HG03565 (cell line): ENCODE measurements around the gene SEPSECS.

ENCODE experiments used
- ATAC-seq: cut with Tn5 transposase; IDR thresholded peaks from one replicate; pipeline ENCODE4 v1.9.1; 2021; ENCODE audit warnings: mild to moderate bottlenecking, moderate library complexity; ENCODE audit not compliant: unreplicated experiment

The SEPSECS gene

DNA sequence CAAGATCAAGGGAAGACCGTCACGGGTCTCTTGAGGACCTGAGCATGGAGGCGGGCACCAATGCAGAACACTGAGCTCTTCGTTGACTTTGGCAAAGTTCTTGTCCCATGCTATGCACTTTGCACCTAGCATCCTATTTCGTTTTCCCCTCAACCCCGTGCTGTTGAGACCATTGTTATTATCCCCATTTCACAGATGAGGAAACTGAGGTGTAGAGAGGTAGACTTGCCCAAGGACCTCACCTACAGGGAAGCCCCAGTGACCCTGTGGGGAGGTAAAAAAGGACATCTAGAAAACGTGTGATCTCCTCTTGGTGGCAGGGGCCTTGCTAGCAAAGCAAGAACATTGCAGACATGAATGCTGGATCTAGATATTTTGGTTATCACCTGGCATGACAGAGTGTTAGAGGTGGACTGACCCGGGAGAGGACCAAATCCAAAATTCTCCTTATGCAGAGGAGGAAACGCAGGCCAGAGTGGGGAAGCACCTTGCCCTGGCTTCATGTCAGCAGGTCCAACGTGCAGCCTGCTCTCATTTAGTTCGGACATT is 48.5 kb downstream of the SEPSECS start:
- ATAC-seq, result no peak

DNA sequence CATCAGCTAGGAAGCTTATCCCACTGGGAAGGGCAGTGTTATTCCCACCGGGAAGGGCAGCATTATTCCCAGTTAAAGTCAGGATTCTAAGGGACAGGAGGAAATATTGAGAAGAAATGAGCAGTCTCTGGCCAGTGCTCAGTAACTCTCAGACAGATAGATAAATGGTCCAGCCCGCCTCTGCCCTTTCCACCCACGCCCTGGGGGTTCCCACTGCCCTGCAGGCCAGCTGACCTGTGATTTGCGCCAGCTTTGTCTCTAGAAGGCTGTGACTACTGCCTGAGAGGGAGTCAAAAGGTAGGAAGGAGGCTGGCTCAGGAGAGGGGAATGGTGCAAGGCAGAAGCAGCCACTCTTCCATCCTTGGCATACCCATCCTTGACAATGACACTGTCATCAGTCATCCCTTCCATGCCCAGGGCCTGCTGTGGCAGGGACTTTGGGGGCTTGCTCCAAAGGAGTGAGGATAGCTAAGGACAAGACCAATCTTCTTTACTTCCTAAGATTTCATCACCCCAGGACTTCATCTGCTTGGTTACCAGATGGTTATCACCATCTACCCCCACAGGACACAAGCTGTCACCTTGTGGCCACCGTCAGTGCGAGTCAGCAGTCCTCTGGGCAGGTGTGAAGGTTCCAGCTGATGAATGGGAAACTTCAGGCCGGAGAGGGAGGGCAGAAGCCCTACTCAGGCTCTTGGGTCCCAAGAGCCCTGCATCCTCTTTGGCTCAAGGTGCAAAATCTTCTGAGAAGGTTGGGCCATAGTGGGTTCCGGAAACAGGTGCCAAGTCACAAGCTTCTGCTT is 49.5 kb downstream of the SEPSECS start:
- no peak for ATAC-seq

DNA sequence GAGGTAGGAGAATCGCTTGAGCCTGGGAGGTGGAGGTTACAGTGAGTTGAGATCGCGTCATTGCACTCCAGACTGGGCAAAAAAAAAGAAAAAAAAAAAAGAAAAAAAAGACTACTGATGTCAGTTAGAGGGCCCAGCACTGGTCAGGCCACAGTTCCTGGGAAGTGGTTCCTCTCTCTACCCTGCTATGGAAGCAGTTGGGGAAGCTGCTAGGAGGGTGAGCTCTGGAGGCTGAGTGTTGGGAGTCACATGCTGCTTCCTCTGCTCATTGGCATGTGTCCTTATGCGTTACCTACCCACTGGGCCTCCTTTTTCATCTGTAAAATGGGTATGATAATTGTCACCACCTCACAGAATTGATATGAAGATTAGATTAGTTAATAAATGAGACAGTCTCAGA is 50.7 kb downstream of the SEPSECS start:
- ATAC-seq, result no peak

DNA sequence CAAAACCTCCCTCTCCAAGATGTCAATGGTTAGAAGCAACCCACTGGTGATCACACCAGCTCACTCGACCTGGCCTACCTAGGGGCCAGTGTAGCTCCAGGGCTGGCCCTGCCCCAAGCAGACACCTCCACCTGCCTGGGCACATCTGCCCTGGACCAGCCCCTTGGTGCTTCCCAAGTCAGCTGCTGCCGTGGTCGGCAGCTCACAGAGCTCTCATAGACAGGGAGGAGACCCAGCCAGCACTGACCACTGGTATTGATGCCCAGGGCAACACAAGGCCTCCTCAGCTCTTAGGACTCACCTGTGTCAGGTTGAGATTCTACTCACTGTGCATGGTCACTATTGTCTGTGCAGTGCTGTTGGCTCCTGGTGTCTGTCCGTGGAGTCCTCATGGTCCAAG is 51.7 kb downstream of the SEPSECS start:
- ATAC-seq, result no peak

DNA sequence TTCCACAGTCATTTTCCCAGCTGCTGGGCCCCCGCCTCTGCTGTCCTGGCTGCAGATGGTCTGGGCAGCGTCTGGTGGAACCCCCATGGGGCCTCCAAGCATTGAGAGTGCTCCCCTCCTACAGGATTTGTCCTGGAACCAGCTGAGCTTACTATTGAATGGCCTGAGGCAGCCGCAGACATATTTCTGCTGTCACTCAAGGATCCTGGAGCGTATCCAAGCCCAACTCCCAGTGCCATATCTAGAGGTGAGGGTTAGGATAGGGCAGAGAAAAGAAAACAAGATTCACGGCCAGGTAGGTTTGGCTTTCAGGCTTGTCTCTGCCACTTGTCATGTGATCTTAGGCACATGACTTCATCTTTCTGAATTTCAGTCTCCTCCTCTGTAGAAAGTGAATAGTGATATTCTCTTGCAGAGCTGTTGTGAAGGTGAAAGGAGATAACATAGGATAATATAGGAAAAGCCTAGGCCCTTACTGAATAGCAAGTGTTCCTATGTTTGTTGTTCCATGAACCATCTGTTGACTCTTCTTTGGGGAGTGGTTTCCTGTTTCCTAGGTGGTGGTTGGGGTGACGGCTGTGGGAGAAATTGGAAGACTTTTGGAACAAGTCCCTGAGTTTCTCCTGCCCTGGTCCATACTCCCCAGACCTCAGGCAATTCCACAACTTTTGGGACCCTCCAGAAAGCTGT is 52.3 kb downstream of the SEPSECS start:
- no peak for ATAC-seq

DNA sequence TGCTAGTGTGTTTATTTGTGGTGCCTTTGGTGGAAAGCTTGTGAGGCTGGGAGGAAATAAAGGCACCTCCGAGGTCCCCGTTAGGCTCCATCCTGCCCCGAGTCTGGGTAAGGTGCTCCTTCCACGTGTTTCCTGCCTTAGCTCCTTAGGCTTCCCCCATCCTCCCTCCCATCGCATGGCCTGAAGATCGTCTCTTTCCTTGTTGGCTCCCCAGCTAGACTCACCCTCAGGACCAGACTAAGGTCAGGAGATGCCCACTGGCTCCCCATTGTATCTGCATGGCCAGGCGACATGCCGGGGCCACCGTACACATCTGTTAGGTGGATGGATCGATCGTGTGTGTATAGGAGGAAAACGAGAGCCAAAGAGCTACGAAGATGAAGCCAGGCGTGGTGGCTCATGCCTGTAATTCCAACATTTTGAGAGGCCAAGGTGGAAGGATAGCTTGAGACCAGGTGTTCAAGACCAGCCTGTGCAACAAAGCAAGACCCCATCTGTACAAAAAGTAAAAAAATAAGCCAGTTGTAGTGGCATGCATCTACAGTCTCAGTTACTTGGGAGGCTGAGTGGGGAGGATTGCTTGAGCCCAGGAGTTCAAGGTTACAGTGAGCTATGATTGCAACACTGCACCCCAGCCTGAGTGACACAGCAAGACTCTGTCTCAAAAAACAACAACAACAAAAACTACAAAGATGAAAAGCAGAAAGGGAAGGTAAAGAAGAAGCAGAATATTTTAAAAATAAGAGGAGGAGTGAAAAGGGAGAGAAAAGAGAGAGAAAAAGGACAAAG is 53.7 kb downstream of the SEPSECS start:
- ATAC-seq, result no peak

DNA sequence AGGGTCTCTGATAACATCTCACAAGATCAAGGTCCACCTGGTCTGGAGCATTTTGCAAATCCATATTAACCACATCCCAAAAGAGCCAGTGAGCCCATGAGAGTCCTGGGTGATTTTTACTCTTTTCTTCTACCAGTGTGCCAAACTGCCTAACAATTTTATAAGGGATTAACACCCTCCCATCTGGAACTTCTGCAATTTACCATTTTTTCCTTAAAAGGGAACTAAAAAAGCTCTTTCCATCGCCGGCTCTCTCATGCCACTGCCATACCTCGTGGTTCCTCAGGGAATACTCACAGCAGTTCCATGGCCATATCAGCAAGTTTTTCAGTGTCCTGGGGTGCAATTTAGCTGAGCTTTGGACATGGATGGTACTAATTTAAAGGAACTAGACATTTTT is 55.7 kb downstream of the SEPSECS start:
- ATAC-seq, result no peak

DNA sequence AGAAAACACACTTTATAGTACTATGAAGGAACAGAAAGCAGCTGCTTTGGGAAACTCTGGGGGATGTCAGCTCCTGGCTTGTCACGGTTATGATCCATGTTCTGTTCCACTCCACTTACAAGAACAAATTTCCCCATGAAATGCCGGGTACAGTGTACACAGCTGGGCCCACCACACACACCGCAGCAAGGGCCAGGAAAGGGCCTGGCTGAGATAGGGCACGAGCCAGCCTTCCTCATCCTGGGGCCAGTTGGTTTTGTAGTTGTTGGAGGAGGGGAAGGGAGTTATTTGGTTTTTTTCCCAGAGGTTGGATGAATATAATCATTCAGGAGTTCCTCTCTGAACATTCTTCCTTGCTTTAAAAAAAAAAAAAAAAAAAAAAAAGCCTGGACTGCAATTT is 56.8 kb downstream of the SEPSECS start:
- ATAC-seq, result no peak

DNA sequence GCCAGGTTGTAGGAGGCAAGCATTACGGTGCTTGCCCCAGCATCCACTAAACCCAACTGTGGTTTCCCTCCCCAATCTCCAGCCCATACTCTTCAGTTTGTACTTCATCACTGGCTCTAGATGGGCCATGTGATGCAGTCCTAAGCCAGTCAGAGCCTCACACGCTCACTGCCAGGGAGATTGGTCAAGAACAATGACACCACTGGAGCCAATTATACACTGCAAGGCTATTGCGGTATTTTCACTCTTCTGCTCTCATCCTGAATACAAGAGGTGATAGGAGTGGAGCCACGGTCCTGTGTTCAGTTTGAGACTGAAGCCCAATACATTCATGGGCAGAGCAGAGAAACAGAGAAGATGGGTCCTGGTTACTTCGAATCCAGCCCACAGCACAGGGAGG is 58.4 kb downstream of the SEPSECS start:
- ATAC-seq, result no peak

DNA sequence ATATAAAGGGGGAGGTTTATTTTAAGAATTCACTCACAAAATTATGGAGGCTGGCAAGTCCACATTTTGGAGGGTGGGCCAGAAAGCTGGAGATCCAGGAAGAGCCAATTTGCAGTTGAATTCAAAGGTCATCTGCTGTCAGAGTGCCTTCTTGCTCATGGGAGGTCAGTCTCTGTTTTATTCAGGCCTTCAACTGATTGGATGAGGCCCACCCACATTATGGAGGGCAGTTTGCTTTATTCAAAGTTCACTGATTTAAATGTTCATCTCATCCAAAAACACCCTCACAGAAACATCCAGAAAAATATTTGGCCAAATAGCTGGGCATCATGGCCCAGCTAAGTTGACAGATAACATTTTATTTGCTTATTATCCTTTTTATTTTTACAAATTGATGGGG is 59.5 kb downstream of the SEPSECS start:
- no peak for ATAC-seq

DNA sequence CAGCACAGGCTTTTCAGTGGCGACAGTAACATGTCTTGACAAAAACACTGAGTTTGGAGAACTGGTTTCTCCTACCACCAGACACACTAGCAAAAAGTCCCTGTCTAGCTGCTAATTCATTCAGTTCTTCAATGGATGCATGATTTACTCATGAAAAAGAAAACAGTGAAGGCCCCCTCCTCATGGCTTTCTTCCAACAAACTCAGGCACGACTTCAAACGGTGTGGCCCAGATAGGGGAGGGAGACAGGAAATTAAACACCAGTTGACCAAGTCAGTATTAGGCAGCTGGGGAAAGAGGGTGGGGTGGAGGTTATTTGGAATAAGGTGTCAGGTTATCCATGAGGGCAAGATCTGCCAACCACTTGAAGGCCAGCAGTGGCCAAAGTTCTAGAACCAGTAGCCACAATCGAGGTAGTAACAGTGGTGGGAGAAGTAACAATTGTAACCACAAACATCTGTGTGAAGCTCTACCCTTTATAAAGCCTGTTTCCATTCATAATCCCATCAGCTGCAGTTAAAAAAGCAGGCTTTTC is 60.2 kb downstream of the SEPSECS start:
- no peak for ATAC-seq

DNA sequence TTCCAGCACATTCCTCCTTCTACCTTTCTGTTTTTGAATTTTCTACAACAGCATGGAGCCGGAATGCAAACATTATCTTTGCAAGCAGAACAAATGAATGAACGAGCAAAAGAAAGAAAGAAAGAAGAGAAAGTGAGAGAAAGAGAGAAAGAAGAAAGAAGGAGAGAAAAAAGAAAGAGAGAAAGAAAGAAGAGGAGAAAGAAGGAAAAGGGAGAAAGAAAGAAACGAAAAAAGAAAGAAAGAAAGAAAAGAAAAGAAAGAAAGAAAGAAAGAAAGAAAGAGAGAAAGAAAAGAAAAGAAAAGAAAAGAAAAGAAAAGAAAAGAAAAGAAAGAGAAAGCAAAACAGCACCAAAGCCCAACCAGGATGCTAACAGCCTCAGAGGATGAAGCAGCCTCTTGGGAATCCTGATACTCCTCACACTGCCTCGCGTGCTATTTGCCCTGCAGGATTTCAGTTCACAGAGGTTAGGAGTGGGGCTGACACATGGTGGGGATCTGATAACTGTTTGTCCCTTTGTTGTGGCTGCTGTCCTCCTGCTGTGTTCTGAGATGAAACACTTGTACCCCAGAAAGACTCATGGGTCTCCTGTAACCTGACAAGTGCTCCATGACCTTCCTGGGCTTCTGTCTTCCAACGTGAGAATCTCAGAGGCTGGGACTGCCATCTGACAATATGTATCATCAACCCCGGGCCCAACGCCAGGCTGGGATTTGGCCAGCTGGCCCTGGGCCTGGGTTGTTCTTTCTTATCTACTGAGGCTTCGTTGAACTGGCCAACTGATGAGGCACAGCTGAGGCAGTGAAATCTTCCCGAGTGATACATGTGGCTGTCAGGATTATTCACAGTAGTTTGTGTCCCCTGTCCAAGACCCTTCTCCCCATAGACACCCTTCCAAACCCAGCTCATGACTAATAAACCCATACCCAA is 61.0 kb downstream of the SEPSECS start:
- ATAC-seq, result no peak

DNA sequence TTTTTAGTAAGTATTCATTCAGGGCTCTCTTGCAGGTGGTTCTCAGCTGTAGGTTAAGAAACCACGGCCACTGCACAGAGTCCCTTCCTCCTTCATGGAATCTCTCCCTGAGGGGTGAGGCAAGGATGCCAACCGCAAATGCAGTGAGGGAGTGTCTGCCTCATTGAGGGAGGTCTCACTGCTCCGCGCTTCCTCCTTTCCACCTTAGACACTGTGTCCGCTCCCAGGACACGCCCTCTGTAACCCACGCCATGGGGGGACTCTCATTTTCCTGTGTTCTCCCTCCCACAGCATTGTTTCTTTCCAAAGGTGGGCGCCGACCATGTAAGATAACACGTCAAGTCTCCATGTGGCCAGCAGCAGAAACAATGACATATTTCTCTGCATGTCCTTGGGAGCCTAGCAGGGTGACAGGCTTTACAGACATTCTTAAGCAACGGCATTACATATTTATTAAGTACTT is 63.2 kb downstream of the SEPSECS start:
- no peak for ATAC-seq

DNA sequence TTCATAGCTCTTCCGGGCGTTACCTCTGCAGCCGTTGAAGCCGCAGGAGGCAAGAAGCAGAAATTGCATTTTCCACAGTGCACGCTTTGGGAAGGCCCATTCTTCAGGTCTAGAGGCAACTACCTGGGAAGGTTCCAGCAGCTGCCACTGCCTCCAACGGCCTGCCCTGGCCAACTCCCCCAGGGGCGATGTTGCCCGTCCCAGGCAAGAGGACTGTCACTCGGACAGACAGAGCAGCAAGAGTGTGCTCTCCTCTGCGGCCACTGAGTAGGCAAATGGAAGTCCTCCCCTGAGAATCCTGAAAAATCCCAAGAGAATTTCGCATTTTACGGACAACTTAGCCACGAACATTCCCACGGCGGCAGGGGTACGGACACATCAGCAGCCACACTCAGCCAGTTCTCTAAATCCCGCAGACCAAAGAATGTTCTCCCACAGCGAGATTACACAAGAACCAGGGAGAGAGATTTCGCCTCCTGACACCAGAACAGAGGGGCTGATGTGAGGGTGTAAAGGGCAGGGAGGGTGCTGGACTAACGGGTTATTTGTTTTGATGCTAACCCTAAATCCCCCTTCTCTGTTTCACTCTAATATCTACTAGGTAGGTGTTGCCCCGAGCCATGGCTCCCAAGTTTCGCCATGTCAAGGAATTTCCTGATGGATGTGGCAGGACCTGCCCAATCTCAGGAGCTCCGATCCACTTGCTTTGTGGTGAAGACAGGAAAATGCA is 63.8 kb downstream of the SEPSECS start:
- no peak for ATAC-seq

DNA sequence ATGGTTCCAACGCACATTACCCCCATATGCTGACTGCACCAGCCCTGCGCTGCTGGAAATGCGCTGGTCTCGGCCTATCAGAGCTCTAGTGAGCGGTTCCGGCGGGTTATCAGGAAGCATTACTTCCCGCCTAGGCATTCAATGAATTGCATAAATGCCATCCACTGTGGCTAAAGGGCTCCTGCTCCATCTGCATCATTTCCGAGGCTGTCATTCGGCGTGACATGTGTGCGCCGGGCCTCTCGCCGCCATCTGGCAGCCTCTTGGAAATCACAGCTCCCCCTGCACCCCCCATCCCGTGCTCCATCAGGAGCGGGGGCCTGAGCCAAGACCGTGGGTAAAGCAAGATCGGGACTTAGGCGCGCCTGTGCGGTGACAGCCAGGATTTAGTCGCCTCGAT is 64.4 kb downstream of the SEPSECS start:
- no peak for ATAC-seq

DNA sequence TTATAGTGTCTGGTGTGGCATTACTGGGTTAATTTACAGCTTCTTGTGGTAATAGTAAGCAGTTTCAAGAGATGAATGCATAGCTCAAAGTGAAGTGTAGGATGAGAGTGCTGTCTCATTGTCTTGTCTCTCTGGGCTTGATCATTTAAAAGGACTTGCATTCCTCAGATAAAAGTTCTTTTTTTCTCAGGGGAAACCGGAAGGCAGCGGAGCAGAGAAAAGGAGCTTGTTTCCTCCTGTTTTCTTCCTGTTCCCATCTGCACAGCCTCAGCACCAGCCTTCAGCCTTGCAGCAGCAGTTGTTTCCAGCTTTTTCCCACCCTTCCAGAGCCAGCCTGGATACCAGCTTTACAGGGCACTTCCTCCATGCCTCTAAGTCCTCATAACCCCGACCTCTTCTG is 68.1 kb downstream of the SEPSECS start:
- ATAC-seq, result no peak

DNA sequence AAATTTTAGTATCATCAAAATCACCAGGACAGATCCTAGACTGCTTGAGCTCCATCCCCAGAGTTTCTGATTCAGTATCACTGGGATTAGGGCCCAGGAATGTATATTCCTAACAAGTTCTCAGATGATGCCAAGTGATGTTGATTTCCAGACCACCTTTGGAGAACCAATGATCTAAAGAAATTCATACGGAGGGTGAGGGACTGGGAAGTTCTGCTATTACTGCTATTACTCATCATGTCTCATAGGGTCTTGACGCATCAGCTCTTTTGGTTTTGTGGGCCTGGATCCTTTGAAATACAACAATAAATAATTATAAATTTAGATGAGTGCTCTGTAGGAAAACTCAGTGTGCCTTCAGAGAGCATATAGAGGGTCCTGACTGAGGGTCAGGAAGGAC is 69.7 kb downstream of the SEPSECS start:
- ATAC-seq, result no peak

DNA sequence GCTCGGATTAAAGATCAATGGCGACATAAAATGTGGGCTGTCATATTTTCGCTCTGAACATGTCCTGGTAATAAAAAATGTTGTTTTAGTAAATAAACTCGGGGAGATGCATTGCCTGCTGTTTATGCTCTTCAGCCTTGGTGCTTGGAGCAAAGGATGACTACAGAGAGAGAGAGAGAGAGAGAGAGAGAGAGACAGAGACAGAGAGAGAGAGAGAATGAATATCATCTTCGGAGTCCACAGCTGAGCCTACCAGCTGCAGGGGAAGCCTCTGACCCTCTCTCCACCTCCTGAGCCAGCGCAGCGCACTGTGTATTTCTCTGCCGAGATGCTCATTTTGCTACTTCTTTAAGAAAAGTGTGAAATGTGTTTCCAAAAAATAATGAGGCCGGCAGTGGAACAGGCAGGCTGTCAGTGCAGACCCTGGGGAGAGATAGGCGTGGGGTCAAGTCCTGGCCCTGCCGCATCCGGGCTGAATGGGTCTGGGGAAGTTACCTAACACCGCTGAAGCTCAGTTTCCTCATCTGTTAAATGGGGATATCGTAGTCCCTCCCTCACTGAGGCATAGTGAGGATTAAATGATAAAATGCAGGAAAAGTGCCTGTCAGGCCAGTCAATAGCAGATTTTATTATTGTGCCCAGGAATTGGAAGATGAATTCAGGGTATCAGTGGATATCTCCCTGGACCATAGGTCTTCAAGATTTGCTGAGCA is 71.0 kb downstream of the SEPSECS start:
- no peak for ATAC-seq
